COLO668 (cell line): ENCODE measurements around the gene CDT1.

Experiments used
- DNase-seq: peaks from one replicate; lab custom pipeline; 2025; ENCODE audit not compliant: unreplicated experiment; lab: John Stamatoyannopoulos, UW

Gene CDT1

DNA sequence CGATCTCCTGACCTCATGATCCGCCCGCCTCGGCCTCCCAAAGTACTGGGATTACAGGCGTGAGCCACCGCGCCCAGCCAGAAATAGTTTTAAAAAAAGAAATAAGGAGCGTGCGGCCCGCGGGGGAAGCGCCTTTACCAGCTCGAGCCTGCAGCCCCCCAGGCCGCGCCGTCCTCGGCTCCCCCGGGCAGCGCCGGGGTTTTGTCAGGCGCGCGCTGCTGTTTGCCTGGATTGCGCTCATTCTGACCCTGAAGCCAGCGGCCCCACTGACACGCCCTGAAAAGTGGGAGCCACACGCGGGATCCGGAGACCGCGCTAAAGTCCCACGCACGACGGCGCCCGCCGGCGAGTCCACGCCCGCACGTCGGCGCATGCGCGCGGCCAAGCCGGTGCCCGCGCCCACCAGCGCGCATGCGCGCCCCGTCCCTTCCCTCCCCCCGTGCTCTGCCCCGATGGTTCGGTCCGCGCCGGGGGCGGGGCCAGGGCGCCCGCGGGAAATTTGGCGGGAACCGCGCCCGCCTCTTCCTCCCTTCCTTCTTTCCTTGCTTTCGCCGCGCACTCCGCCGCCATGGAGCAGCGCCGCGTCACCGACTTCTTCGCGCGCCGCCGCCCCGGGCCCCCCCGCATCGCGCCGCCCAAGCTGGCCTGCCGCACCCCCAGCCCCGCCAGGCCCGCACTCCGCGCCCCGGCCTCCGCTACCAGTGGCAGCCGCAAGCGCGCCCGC, at the start of gene CDT1:
CDT1 (plus strand) TSS at position 526 of the 724 bp plus-strand sequence; CDS start at position 569, 43 bp downstream.
- peak; percentile 93 for DNase-seq

DNA sequence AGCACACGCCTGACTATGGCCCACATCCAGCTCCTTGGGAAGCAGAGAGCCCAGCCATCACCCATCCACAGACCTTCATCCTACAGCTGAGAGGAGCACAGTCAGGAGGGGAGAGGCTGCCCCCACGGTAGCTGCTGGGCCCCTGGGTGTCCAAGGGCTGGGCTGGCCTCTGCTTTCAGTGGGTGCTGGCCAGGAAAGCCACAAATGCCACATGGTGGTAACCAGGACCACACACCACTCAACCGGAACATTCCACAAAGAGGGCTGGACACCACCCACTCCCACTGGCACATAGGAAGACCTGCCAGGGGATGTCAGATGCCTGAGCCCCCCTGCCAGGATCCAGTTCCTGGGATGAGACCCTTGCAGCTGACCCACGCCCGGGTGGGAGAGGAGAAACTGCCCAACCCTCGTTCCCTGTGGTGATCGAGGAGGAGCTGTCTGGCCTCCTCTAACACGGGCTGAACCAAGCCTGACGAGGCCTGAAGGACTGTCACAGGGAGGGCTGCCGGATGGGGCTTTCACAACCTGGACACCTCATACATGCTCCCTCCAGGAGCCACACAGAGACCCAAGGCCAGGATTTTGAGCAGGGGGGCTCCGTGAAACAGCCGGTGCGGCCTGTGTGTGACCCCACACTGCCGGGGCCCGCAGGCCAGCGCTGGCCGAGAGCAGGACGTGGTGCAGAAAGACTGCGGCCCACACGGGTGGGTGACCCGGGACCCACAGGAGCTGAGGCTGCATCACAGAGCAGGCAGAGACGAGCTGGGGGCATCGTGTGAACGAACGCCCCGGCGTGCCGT, 49.3 kb upstream of the CDT1 start:
- DNase-seq: no peak

DNA sequence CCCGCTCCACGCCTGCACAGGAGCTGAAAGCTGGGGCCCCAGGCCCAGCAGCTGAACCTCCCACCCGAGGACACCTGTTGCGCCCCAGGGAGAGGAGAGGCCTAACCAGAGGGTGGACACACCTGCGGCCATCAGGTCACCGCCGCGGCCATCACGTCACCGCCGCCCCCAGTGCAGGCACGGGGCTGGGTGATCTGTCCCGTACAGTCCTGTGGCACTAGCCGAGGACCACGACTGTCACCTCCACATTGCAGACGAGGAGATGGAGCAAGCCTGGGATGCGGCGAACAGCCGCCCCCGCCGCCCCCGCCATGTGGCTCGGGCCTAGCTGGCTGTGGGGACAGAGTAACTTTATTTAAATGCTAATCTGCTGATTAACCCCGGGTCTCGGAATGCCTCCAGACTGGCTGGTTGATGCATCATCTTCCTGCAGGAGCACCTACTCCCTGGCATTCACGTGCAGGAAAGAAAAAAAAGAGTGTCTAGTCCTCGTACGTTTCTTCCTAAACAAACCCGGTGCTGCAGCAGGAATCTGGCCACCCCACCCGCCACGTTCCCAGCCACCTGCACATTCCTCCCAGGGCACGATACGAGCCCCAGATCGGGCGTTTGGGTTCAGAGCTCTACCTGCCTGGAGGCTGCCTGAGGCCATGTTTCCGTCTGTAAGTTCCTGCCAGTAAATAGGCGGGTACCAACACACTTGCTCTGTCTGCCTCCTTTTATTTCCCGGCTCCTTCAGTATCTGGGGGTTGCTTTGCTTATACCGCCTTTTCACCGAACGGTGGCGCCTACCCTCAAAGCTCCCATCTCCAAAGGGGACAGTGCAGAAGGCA, 48.5 kb upstream of the CDT1 start:
- no peak for DNase-seq

GRCh38 chr16:88755745-88756443, 47.7 kb upstream of the CDT1 start:
- DNase-seq: no peak

DNA sequence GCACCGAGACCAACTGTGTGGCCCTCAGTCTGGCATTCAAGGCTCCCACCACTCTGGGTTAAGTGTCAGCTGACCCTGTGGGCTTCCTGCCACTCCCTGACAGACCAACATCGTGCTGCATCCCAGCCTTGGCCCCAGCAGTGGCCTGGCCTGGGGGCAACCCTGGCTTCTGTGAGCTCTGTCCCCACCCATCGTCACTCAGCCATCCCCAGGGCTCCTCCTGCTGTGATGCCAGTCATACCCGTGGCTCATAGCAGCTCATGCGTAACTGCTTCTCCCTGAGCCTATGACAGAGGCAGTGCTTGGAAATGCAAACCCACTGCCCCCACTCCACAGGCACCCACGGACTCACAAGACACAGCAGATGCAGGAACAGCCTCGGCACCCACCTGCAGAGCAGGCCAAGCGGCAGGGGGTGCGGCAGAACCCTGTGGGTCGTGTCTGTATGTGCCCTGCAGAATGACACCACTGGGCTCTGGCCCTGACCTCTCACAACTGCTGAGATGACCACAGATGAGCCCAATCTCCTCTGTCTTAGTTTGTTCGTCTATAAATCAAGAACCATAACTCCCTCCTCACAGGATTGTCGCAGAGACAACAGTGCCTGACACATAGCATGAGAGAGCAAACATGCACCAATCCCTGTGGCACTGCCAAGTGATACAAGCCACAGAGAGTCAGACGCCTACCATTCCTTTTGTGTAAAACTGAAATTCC, 45.2 kb upstream of the CDT1 start:
- no peak for DNase-seq

DNA sequence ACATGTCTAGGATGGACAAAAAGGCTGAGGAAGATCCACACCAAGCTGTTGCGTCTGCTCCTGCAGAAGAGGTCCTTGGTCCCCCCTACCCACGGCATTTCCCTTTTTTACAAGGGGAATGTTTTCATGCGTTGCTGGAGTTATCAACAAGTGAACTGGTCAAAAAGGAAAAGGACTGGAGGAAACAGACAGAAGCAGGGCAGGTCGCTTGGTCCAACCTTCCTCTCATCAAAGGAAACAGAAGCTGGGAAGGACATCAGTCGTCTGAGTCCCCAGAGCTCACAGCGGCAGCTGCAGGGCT, 44.7 kb upstream of the CDT1 start:
- no peak for DNase-seq

DNA sequence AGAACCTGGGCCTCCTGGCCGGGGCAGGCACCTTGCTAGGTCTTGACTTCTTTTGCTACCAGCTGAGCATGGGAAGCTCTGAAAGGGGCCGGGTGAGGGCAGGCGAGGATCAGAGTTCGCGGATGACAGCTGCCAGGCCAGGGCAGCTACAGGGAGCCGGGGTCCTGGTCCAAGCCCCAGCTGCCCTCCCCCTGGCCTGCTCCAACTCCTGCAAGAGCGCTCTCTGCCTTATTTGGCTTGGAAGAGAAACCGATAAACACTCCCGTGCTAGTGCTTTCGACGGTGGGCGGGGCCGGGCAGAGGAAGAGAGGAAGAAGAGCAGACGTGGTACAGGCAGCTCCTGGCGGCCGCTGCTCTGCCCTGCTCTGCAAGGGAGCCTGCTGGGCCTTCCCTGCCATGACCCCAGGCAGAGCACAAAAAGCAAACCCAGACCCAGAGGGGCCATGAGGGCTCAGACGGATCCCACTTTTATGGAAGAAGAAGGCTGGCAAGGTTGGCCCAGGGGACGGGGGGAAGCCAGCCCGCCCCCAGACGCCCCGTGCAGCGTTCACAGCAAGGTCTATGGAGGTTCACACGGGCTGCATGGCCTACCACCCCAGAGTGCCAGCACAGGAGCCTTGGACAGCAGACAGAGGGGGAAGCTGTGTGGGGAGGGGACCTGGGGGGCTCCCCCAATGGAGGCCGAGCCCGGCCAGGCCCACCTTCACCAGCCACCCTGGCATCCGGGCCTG, 44.2 kb upstream of the CDT1 start:
- peak; percentile 64 for DNase-seq

GRCh38 chr16:88759976-88760350, 43.6 kb upstream of the CDT1 start:
- DNase-seq: no peak

- peak; percentile 16 for DNase-seq
Observed at GRCh38 chr16:88760424-88761142, 43.0 kb upstream of the CDT1 start.

DNA sequence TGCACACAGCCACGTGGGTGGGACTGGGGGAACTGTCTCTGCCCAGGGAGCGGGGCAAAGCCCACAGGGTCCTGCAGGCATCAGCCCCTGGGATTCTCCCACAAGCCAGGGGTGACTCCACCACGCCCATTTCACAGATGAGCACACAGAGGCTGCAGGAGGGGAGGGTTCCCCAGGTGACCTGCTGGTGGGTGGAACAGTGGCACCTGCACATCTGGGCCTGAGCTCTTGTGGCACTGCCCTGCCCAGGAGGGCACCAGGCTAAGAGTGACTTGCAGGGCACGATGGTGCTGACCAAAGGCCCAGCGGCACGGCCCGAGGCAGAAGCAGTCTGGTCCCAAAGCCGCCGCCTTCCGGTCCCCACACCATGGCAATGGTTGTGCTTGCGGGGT, 42.5 kb upstream of the CDT1 start:
- DNase-seq: no peak

GRCh38 chr16:88761830-88762229, 41.8 kb upstream of the CDT1 start:
- DNase-seq: no peak

GRCh38 chr16:88762258-88762870, 41.2 kb upstream of the CDT1 start:
- DNase-seq: no peak

DNA sequence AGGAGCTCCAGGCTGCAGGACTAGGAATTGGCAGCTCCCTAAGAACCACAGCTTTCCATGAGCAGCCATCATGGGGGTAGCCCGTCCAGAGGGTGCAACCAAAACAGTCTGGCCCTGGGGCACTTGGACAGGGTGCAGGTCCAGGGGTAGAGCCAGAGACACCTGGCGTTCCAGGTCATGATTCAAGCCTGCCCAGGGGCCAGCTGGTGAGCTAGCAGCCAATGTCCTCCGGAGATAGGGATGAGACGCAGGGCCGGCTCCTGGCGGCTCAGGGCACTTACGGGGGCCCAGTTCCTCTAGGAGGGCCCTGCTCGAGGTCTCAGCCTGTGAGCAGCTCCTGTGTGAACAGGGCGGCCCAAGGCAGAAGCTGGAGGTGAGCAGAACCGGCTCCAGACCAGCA, 40.6 kb upstream of the CDT1 start:
- no peak for DNase-seq

GRCh38 chr16:88763502-88764053, 40.0 kb upstream of the CDT1 start:
- no peak for DNase-seq

- no peak for DNase-seq
Observed at GRCh38 chr16:88764080-88764479, 39.5 kb upstream of the CDT1 start.

DNA sequence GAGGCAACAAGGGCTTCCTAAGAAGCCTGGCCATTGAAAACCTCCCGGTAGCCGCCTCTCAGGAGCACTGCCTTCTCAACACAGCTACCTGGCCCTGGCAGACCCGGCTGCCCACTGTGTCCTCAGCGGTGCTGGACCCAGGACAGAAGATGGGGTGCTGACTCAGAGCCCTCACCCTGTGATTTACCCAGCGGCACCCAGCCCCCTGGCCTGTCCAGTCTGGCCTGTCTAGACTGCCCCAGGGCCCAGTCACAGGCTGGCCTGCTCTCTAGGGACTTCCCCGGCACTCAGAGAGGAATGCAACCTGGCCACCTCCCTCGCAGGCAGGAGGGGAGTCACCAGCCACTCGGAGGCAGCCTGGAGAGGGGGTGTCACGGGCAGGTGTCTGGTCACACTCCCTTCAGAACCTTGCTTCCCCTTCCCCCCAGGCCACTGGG, 38.7 kb upstream of the CDT1 start:
- peak; percentile 38 for DNase-seq

- no peak for DNase-seq
Observed at GRCh38 chr16:88766975-88767374, 36.6 kb upstream of the CDT1 start.

- DNase-seq: no peak
Observed at GRCh38 chr16:88767546-88768070, 36.0 kb upstream of the CDT1 start.
